Activated CD8-positive, alpha-beta memory T cell treated with anti-CD3 and anti-CD28 coated beads, Interleukin-2, amount 10 ng/mL, durations not matched to agents 7 days and 5 days (primary cell): ENCODE results near the gene STMP1. TPM values are rescaled to one million over a fixed set of nuclear protein-coding genes. Genes with fewer than 3 reads are reported as not detected.
"Not testable (repeated sequence)": the region's sequence is repeated elsewhere in the genome, so short reads cannot be mapped to it uniquely, and the experiment has no call there.

Experiments used
- ATAC-seq: fragments of 150-1000 bp; cut with Tn5 transposase; one replicate; pipeline ENCODE4 v1.10.0; 2021; ENCODE audit warnings: moderate library complexity
- CTCF ChIA-PET: fragments of 350-600 bp; sonication (Branson Sonifier 250); formaldehyde crosslinking; loops from one replicate; lab custom pipeline; 2021; ENCODE audit warnings: antibody characterized with exemption; lab: Charles Lee
- DNase-seq: peaks from one replicate; pipeline ENCODE4 v3.0.0-alpha.2; 2020
- H3K27ac Mint-ChIP-seq: one replicate; pipeline ENCODE4 v1.8.0; 2021; ENCODE audit warnings: mild to moderate bottlenecking, mixed read lengths
- H3K27me3 Mint-ChIP-seq: one replicate; pipeline ENCODE4 v1.8.0; 2021; ENCODE audit warnings: mixed read lengths
- H3K36me3 Mint-ChIP-seq: one replicate; pipeline ENCODE4 v1.8.0; 2021; ENCODE audit warnings: mild to moderate bottlenecking, mixed read lengths
- H3K4me1 Mint-ChIP-seq: one replicate; pipeline ENCODE4 v1.8.0; 2021; ENCODE audit warnings: mixed read lengths
- H3K4me3 Mint-ChIP-seq: one replicate; pipeline ENCODE4 v1.8.0; 2021; ENCODE audit warnings: mild to moderate bottlenecking, moderate library complexity, mixed read lengths
- H3K9me3 Mint-ChIP-seq: one replicate; pipeline ENCODE4 v1.8.0; 2022; ENCODE audit warnings: low read depth, mixed read lengths
- total RNA-seq, 2 experiments: library from RNA; stranded (reverse); gene quantifications; one replicate each; pipeline ENCODE4 v1.2.3, GENCODE V29; 2021

STMP1 gene
- total RNA-seq, 2 experiments from 2014 or later: 14.4 to 17.5 TPM

- not testable (repeated sequence) for H3K4me3 Mint-ChIP-seq, ATAC-seq, H3K9me3 Mint-ChIP-seq, H3K27me3 Mint-ChIP-seq, DNase-seq, H3K27ac Mint-ChIP-seq
- H3K36me3 Mint-ChIP-seq: peaks cover 17% of the 10 kb centered on the region
- CTCF ChIA-PET: interaction anchor here (1.2 to 6.6 kb wide), 2 partner anchors 7 to 394 kb away, joined by 3 to 42 read pairs; partner anchors contain the start of gene STMP1
- H3K4me1 Mint-ChIP-seq: peaks cover 16% of the 10 kb centered on the region
These were observed 6.6 kb downstream of the STMP1 start for GRCh38 chr7:135668852-135669395.

GRCh38 chr7:135669774-135670173, 7.5 kb downstream of the STMP1 start:
- Mint-ChIP-seq H3K9me3 (no peaks in the 10 kb centered on the region), H3K4me1 (peaks cover 12% of the 10 kb centered on the region), H3K36me3 (peaks cover 24% of the 10 kb centered on the region), H3K27ac (no peak overlapping the region), H3K4me3 (no peak overlapping the region), H3K27me3 (no peaks in the 10 kb centered on the region)
- DNase-seq (no peak), ATAC-seq (no peak)
- CTCF ChIA-PET: interaction anchor here (0.9 to 6.6 kb wide), 2 partner anchors 8 to 395 kb away, joined by 3 to 42 read pairs; partner anchors contain the start of gene STMP1

- Mint-ChIP-seq H3K36me3 (peaks cover 25% of the 10 kb centered on the region), H3K27ac (no peak overlapping the region), H3K4me3 (no peak overlapping the region), H3K4me1 (peaks cover 9% of the 10 kb centered on the region), H3K9me3 (no peaks in the 10 kb centered on the region), H3K27me3 (no peaks in the 10 kb centered on the region)
- ATAC-seq (no peak), DNase-seq (no peak)
- CTCF ChIA-PET: interaction anchor here (0.9 to 6.6 kb wide), 3 partner anchors 8 to 396 kb away, joined by 3 to 42 read pairs (median 5); partner anchors contain the start of gene STMP1
These were observed 7.9 kb downstream of the STMP1 start for GRCh38 chr7:135670179-135670578.

- H3K36me3 Mint-ChIP-seq: peaks cover 20% of the 10 kb centered on the region
- DNase-seq (no peak), ATAC-seq (no peak)
These were observed 10.4 kb downstream of the STMP1 start for GRCh38 chr7:135672560-135673359.

GRCh38 chr7:135673360-135673706, 11.0 kb downstream of the STMP1 start:
- no peak for DNase-seq
- ATAC-seq: no peak
- CTCF ChIA-PET: interaction anchor here (0.9 to 7.1 kb wide), 9 partner anchors 11 to 350 kb away, joined by 3 to 42 read pairs (median 3); partner anchors contain the start of gene STMP1
- no peaks in the 10 kb centered on the region for H3K9me3 Mint-ChIP-seq
- no peak overlapping the region for H3K27ac Mint-ChIP-seq
- peaks cover 22% of the 10 kb centered on the region for H3K36me3 Mint-ChIP-seq
- no peaks in the 10 kb centered on the region for H3K4me1 Mint-ChIP-seq
- H3K4me3 Mint-ChIP-seq: no peak overlapping the region
- H3K27me3 Mint-ChIP-seq: no peaks in the 10 kb centered on the region

More at GRCh38 chr7:135672560-135673359, 10.4 kb downstream of the STMP1 start:
- H3K4me3 Mint-ChIP-seq: no peak overlapping the region
- no peak overlapping the region for H3K27ac Mint-ChIP-seq
- H3K4me1 Mint-ChIP-seq: peaks cover 2% of the 10 kb centered on the region
- CTCF ChIA-PET: interaction anchor here (0.9 to 7.1 kb wide), 10 partner anchors 11 to 399 kb away, joined by 3 to 42 read pairs (median 3); partner anchors contain the start of gene STMP1
- H3K27me3 Mint-ChIP-seq: no peaks in the 10 kb centered on the region
- H3K9me3 Mint-ChIP-seq: no peaks in the 10 kb centered on the region

- H3K27me3 Mint-ChIP-seq: peaks cover 4% of the 10 kb centered on the region
- DNase-seq (no peak), ATAC-seq (no peak)
- no peaks in the 10 kb centered on the region for H3K9me3 Mint-ChIP-seq
- no peak overlapping the region for H3K27ac Mint-ChIP-seq
- H3K4me3 Mint-ChIP-seq: no peak overlapping the region
- H3K36me3 Mint-ChIP-seq: peaks cover 16% of the 10 kb centered on the region
- peaks cover 21% of the 10 kb centered on the region for H3K4me1 Mint-ChIP-seq
- CTCF ChIA-PET: no interaction called here
These were observed 16.6 kb downstream of the STMP1 start for GRCh38 chr7:135678612-135679575.

DNA sequence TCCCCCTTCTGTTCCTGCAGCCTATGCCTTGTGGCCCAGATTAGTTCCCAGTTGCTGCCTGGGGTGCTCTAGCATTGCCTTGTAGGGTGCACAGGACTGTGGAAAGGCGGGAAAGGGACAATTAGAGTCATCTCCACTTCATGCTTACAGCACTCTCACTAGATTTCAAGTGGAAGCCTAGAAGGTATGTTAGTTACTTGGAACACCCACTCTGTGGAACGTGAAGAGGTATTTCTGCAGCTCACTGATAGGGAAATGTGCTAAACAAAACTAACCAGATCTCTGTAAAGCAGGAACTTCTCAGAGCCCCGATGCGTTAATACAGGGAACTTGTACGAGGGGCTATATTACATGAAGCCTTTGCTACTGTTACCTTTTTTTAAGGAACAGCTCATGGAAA, 19.4 kb downstream of the STMP1 start:
- H3K27me3 Mint-ChIP-seq: peaks cover 6% of the 10 kb centered on the region
- ATAC-seq: no peak
- CTCF ChIA-PET: interaction anchor here (1.0 to 1.3 kb wide), 2 partner anchors 19 to 20 kb away, joined by 3 to 5 read pairs; partner anchors contain the start of gene STMP1
- H3K4me3 Mint-ChIP-seq: no peak overlapping the region
- H3K36me3 Mint-ChIP-seq: peaks cover 5% of the 10 kb centered on the region
- no peaks in the 10 kb centered on the region for H3K9me3 Mint-ChIP-seq
- no peak for DNase-seq
- no peak overlapping the region for H3K27ac Mint-ChIP-seq
- H3K4me1 Mint-ChIP-seq: peaks cover 21% of the 10 kb centered on the region

- peaks cover 6% of the 10 kb centered on the region for H3K27me3 Mint-ChIP-seq
- H3K27ac Mint-ChIP-seq: no peak overlapping the region
- CTCF ChIA-PET: interaction anchor here (1.0 kb wide), 1 partner anchor 21 kb away, joined by 3 read pairs; no protein-coding TSS in a partner anchor
- H3K9me3 Mint-ChIP-seq: no peaks in the 10 kb centered on the region
- H3K36me3 Mint-ChIP-seq: peaks cover 3% of the 10 kb centered on the region
- DNase-seq (no peak), ATAC-seq (no peak)
- H3K4me1 Mint-ChIP-seq: peaks cover 21% of the 10 kb centered on the region
- H3K4me3 Mint-ChIP-seq: no peak overlapping the region
These were observed 19.9 kb downstream of the STMP1 start for GRCh38 chr7:135682191-135682590.

- ATAC-seq: no peak
- Mint-ChIP-seq H3K4me3 (no peak overlapping the region), H3K9me3 (no peaks in the 10 kb centered on the region), H3K36me3 (peaks cover 4% of the 10 kb centered on the region), H3K4me1 (peaks cover 21% of the 10 kb centered on the region), H3K27ac (no peak overlapping the region), H3K27me3 (peaks cover 6% of the 10 kb centered on the region)
- no peak for DNase-seq
- CTCF ChIA-PET: no interaction called here
These were observed 21.3 kb downstream of the STMP1 start for GRCh38 chr7:135683609-135684008.

- Mint-ChIP-seq H3K4me1 (peaks cover 21% of the 10 kb centered on the region), H3K36me3 (peaks cover 4% of the 10 kb centered on the region), H3K27ac (no peak overlapping the region), H3K4me3 (no peak overlapping the region), H3K9me3 (no peaks in the 10 kb centered on the region), H3K27me3 (peaks cover 2% of the 10 kb centered on the region)
- CTCF ChIA-PET: interaction anchor here (0.7 kb wide), 1 partner anchor 21 kb away, joined by 3 read pairs; no protein-coding TSS in a partner anchor
- no peak for ATAC-seq
- no peak for DNase-seq
These were observed 21.8 kb downstream of the STMP1 start for GRCh38 chr7:135684136-135684535.

GRCh38 chr7:135684699-135685098, 22.4 kb downstream of the STMP1 start:
- no peak for DNase-seq
- ATAC-seq: no peak
- Mint-ChIP-seq H3K36me3 (peaks cover 4% of the 10 kb centered on the region), H3K9me3 (no peaks in the 10 kb centered on the region), H3K4me1 (peaks cover 18% of the 10 kb centered on the region), H3K27me3 (peaks cover 2% of the 10 kb centered on the region), H3K27ac (no peak overlapping the region), H3K4me3 (no peak overlapping the region)
- CTCF ChIA-PET: interaction anchor here (0.7 kb wide), 1 partner anchor 22 kb away, joined by 3 read pairs; no protein-coding TSS in a partner anchor

DNA sequence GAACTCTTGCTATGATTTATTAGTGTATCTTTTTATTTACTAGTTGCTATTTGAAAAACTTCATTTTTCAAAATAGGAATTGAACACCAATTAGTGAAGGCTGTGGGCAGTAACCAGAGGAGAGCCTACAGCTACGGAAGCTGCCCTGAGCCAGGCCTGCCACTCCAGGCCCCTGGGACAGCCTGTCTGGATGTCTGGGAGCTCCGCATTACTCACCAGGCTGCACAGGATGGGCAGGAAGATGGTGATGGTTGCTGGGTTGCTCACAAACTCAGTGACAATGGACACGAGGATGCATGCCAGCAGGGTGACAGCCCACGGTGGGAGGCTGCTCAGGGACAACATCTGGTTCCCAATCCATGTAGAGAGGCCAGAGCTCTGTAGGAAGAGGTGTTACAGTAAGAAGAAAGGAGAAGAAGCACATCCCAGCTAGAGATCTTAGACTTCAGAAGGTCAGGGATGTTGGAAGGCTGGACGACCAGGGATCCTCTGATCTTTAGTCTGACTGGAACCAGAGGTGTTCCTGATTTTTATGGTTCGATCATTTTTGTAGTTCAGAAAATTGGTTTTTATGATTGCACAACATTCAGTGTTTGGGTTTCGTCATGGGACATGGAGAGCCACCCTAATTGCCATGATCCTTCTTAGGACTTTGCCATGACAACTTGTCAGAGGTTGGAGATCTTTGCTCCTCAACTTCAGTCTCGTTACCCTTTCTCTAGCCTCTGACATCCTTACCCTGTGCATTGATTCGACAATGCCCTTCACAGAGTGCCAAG, 23.2 kb downstream of the STMP1 start:
- CTCF ChIA-PET: no interaction called here
- Mint-ChIP-seq H3K27ac (no peak overlapping the region), H3K36me3 (peaks cover 4% of the 10 kb centered on the region), H3K9me3 (no peaks in the 10 kb centered on the region), H3K4me3 (no peak overlapping the region), H3K4me1 (peaks cover 13% of the 10 kb centered on the region), H3K27me3 (peaks cover 2% of the 10 kb centered on the region)
- no peak for DNase-seq
- ATAC-seq: no peak
